HG03060 (cell line): ENCODE results near the gene PKM.

Source experiments
- ATAC-seq: cut with Tn5 transposase; IDR thresholded peaks from one replicate; pipeline ENCODE4 v1.9.1; 2021; ENCODE audit warnings: low read depth, moderate number of reproducible peaks; ENCODE audit not compliant: unreplicated experiment

The PKM gene

GRCh38 chr15:72236381-72237003 lies 5.5 kb upstream of the PKM start:
- ATAC-seq, result no peak

DNA sequence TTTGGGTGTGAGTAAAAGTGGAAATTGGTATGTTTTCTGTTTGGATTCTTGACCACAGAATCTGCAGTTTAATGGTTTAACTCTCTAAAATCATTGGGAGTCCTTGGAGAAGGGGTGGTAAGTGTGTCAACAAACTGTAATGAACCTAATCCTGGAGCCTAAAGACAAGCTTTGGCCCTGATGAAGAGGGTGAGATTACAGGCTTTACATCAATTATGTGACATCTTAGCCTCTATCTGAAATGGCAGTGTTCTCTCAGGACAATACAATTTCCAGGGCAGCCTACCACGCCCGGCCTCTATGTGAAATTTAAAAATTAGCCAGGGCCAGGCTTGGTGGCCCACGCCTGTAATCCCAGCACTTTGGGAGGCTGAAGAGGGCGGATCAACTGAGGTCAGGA lies 4.3 kb upstream of the PKM start:
- ATAC-seq, result no peak

DNA sequence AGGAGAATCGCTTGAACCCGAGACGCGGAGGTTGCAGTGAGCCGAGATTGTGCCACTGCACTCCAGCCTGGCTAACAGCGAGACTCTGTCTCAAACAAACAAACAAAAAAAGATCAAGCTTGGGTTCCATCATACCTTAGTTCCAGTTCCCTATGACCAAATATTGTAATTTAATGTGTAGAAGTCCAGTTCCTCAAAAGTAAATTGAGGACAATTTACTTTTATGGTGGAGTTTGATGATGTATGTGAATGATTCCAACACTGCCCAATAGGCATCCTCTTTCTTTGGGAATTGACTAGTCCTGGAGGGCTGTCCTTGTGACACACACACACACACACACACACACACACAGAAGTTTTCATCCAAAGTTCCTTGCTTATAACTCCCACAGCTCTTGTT lies 2.8 kb upstream of the PKM start:
- no peak for ATAC-seq

- no peak for ATAC-seq
These were observed 966 bp upstream of the PKM start for GRCh38 chr15:72231833-72232478.

GRCh38 chr15:72230197-72231065 lies 559 bp downstream of the PKM start:
- no peak for ATAC-seq

GRCh38 chr15:72229947-72230196 lies 1.1 kb downstream of the PKM start:
- ATAC-seq, result no peak

- no peak for ATAC-seq
These were observed 1.7 kb downstream of the PKM start for GRCh38 chr15:72229076-72229946.

DNA sequence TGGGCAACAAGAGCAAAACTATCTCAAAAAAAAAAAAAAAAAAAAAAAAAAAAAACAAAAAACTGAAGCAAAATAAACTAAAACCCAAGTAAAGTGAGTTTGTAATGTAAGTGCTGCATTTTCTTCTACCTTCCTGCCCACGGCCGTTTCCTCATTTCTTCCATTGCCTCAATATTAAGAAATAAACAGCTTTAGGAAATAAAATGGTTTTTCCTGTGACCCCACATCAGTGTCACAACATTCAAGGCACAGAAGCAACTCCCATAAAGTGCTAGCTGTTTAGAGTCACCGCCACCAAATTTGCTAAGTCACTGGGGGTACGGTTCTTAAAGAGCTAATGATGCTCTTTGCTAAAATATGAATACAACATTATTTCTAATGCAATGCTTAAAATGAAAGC lies 3.3 kb downstream of the PKM start:
- ATAC-seq, result no peak

GRCh38 chr15:72227192-72227586 lies 3.8 kb downstream of the PKM start:
- no peak for ATAC-seq

DNA sequence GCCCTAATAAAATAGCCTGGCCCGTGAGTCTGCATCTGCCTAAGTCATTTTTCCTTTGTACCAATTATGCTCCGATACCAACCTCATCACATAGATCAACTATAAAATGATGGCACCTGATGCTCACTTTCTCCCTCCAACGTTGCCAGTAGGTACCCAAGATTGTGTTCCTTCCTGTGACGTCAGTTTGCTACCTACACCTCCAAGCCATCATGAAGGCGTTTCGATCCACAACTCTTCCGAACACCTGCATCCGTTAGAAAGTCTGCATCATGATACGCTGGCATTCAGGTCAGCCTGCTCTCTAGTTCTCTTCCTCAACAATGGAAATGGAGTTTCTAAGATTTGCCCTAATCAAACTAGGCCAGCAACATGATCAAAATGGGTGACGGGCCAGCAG lies 7.7 kb downstream of the PKM start:
- ATAC-seq, result no peak

DNA sequence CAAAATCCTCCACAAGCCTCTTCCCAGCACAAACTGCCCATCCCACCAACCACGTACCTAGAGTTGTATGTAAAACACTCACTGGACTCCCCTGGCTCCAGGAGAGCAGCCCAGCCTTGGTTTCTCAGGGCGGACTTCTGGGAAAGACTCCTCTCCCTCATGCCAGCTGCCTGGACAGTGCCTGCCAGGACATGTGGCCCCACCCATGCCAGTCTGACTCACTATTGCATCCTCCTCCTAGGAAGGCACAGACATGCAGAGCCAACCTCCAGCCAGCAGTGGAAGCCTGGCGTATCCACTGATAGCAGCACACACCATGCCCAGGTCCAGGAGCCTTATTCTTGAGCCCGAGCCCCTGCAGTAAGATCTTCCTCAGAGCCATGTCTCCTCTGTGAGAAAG lies 8.6 kb downstream of the PKM start:
- ATAC-seq, result no peak

GRCh38 chr15:72220687-72221086 lies 10.3 kb downstream of the PKM start:
- ATAC-seq, result no peak

DNA sequence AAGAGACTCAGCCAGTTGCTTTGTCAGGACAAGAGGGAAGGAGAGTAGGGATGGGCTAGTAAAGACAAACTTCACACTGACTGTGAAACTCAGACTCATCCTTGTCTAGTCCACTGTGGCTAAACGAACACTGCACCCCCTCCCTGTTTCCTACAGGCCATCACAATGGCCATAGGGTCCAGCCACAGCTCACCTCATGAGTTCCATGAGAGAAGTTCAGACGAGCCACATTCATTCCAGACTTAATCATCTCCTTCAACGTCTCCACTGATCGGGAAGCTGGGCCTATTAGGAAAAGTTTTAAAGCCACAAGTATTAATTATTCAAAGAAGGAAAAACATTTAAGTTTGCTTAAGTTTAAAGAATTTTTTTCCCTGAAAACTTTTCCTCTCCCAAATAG lies 13.8 kb downstream of the PKM start:
- no peak for ATAC-seq

DNA sequence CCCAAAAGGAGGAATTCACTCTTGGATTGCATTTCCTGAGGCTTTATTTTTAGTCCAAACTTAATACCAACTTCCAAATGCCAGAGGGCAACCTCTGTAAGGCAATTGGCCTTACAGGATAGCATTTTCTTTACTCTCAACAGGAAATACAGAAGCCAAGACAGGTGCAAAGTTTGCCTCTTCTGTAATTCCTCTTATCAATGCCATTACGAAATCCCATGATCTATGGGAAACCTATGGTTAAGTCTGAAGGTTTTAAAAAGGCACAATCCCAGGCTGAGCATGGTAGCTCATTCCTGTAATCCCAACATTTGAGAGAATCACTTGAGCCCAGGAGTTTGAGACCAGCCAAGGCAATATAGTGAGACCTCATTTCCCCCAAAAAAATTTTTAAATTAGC lies 14.9 kb downstream of the PKM start:
- no peak for ATAC-seq

DNA sequence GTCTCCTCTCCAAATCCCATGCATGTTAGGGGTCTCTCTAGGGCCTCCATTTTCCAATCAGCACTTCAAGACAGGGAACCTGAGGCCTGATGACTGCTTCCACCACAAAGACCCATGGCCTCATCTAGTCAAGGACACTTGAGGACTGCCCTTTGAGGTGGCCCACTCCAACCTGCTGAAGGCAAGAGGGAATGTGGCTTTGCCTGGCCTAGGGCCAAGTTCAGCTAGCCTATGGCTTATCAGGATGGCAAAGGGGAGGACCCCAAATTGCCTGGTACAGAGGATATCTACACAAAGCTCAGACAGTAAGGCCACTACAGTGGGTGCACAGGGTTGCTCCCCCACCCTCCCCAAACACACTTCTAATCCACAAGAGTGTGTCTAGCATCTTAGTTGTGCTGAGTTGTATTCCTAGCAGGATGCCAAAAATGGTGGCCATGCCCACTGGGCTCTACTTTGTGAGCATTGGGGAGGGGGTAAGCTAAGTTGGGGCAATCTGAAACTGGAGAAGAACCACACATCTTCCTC lies 23.4 kb downstream of the PKM start:
- ATAC-seq, result no peak

DNA sequence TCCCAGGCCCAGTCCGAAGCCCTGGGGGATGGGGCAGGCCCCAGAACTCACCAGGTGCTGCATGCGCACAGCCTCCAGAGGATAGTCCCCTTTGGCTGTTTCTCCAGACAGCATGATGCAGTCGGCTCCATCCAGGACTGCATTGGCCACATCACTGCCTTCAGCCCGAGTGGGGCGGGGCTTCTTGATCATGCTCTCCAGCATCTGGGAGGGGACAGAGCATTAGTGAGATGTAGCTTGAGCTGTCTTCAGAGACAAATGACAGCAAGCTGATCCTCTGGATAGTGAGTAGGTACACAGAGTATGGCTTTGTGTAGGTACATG lies 24.4 kb downstream of the PKM start:
- ATAC-seq, result no peak

GRCh38 chr15:72205896-72206676 lies 24.9 kb downstream of the PKM start:
- no peak for ATAC-seq

DNA sequence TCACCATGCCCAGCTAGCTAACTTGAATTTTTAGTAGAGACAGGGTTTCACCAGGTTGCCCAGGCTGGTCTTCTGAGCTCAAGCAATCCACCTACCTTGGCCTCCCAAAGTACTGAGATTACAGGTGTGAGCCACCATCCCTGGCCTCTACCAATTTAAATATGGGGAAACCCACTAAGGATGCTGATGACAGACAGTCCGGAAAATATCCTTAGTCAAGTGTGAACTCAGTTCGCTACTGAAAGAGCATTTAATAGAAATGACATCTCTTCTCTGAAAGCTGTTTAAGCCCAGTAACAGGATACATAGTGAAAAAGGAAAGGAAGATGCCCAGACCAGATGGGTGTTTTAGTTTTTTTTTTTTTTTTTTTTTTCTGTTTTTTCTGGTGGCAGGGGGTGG lies 25.7 kb downstream of the PKM start:
- no peak for ATAC-seq

DNA sequence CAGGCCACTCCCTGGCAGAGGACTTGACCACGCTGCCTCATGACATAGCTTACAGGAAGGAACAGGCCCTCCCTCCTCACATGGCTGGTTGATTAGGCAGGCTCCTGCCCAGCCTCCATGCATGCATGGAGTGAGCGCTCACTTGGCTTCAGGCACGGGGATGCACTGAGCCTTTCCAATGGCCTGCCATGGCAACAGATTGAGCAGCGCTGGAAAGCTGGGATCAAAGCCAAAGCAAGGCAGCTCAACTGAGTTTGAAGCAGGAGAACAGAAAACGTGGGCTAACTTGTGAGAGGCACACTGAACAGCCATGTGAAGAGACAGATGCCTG lies 27.5 kb downstream of the PKM start:
- no peak for ATAC-seq

GRCh38 chr15:72202801-72203506 lies 28.0 kb downstream of the PKM start:
- no peak for ATAC-seq
